Lower lobe of right lung (tissue), 2 donors: Measurements from ENCODE around the gene SERPINB6. TPM values are rescaled to one million over a fixed set of nuclear protein-coding genes. Genes with fewer than 3 reads are reported as not detected.
A peak's percentile ranks its signal among the peaks of the same experiment; 100 is the strongest.

Experiments used
- ATAC-seq, 2 donors: fragments of 200-7000 bp; cut with Tn5 transposase; one replicate each; pipeline ENCODE4 v1.9.1; 2020 to 2022; ENCODE audit warnings: mild to moderate bottlenecking in 2 of 2, moderate library complexity in 2 of 2
- DNase-seq: peaks from one replicate; pipeline ENCODE4 v3.0.0-alpha.2; 2020
- H3K27ac ChIP-seq: fragments of 200-600 bp; one replicate; pipeline ENCODE4 v1.8.0; 2022
- H3K27me3 ChIP-seq: fragments of 200-600 bp; one replicate; pipeline ENCODE4 v1.8.0; 2022; ENCODE audit warnings: low read depth
- H3K36me3 ChIP-seq: fragments of 200-600 bp; one replicate; pipeline ENCODE4 v1.8.0; 2022; ENCODE audit warnings: mild to moderate bottlenecking
- H3K4me1 ChIP-seq: fragments of 200-600 bp; one replicate; pipeline ENCODE4 v1.8.0; 2022
- H3K4me3 ChIP-seq: fragments of 200-600 bp; one replicate; pipeline ENCODE4 v1.8.0; 2022; ENCODE audit warnings: mild to moderate bottlenecking
- H3K9me3 ChIP-seq: fragments of 200-600 bp; one replicate; pipeline ENCODE4 v1.8.0; 2022
- CTCF ChIP-seq: fragments of 200-600 bp; IDR thresholded peaks from one replicate; pipeline ENCODE4 v1.8.0; 2022; ENCODE audit warnings: antibody characterized with exemption, mild to moderate bottlenecking
- intact Hi-C: fragments of 100-400 bp; cut with DNase I; formaldehyde crosslinking; loops from one replicate; pipeline ENCODE4 v1.11.0; 2022
- total RNA-seq: library from RNA; stranded (reverse); fragmentation: NEBNext Ultra II Directional; extraction: Animal tissue kit (Norgen Biotek cat#: 25700); gene quantifications from one replicate; pipeline ENCODE4 v1.2.1, GENCODE V29; 2021
- donor health status: DM: no; HTN: yes; CAD: no; lungs with severe emphysema.

SERPINB6 gene
- total RNA-seq, 1 donor from 2014 or later = 160 TPM

DNA sequence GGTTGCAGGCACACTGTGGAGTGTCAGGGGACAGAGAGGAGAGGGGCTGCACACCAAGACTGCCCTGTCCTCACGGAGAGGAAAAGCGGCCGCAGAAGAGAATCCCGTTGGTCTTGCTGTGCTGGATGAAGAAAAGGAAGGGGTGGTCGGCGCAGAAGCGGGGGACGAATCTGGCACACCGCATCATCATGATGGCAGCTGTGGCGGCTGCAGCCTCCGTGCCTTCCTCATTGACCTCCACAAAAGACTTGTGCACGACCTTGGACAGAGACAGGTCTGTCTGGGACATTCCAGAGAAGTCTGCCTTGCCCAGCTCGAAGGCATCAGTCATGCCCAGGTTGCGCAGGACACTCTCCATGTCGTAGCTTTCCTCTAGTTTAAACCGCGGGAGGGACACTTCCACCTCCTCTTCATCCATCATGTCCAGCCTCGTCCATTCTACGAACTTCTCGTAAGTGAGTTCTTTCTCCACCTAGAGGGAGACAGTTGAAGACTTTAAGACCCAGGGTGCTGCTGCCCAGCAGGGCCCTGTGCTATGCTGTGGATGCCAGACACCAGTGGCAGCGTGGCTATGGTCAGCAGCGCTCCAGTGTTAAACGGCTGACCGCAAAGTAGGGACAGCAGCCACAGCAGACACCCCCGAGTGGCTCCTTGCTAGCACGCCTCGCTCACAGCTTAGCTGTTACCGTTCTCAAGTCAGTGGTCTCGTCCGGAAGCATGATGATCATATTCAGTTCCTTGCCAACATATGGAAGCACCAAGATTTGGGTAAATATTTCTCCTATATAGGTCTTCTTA lies 22.9 kb downstream of the SERPINB6 start:
- Histone ChIP-seq H3K27me3 (no peaks in the 10 kb centered on the region), H3K4me1 (peaks cover 26% of the 10 kb centered on the region), H3K4me3 (no peak overlapping the region), H3K9me3 (no peaks in the 10 kb centered on the region), H3K36me3 (peaks cover 55% of the 10 kb centered on the region), H3K27ac (no peak overlapping the region)
- no peak for TF ChIP-seq CTCF
- DNase-seq (no peak), ATAC-seq (no peak)
- intact Hi-C loops = no loop called here

DNA sequence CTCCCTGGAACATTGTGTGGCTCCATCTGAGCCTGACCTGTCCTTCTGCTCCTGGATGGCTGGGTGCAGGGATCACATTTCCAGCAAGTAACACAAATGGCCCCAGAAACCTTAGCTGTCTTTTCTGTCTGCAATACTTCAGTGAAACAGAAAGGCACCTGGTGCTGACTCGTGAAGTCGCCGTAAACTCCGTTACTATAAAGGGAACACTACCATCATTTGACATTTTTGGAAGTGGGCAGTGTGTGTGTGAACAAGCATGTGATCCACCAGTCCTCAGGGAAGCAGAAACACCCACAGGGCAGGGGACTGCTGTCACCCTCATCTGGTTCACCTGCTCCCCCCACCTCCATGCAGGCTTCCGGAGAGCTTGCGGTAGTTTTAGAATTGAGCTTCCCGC lies 23.9 kb downstream of the SERPINB6 start:
- H3K36me3 ChIP-seq = peaks cover 45% of the 10 kb centered on the region
- TF ChIP-seq CTCF = no peak
- ATAC-seq = no peak

GRCh38 chr6:2945153-2945452 lies 26.3 kb downstream of the SERPINB6 start:
- Histone ChIP-seq H3K27me3 (no peaks in the 10 kb centered on the region), H3K9me3 (no peaks in the 10 kb centered on the region), H3K36me3 (peaks cover 26% of the 10 kb centered on the region), H3K27ac (no peak overlapping the region), H3K4me3 (no peak overlapping the region), H3K4me1 (peaks cover 17% of the 10 kb centered on the region)
- ATAC-seq (no peak), DNase-seq (no peak)
- intact Hi-C loops = no loop called here
- no peak for TF ChIP-seq CTCF

More for the DNA sequence above, 23.9 kb downstream of the SERPINB6 start:
- Histone ChIP-seq H3K27ac (no peak overlapping the region), H3K27me3 (no peaks in the 10 kb centered on the region), H3K4me1 (peaks cover 28% of the 10 kb centered on the region), H3K4me3 (no peak overlapping the region), H3K9me3 (no peaks in the 10 kb centered on the region)
- DNase-seq = no peak
- intact Hi-C loops = no loop called here

DNA sequence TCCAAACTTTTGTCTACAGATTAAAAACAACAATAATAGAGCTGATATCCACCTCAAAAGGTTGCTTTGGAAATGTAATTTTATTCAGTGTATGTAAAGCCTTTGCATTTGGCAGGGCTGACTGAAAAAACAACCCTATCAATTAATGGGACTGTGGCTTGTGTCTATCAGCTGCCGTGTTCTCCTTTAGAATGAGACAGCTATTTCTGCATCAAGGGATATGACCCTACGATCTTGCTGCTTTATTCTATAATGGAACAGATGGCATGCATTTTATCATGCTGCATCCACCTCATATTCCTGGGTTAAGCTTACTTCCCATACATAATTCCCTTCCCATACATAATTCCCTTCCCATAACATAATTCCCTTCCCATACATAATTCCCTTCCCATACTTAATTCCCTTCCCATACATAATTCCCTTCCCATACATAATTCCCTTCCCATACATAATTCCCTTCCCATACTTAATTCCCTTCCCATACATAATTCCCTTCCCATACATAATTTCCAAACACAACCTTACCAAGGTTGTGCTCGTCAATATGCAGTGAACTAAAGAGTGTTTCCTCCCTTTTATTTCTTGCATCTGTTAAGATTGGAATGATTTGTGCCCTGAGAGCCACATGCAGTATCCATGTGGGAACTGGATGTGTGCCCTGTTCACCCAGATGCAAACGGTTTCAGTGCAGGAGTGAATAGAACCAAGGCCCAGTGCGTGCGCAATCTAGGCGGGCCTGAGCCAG lies 26.8 kb downstream of the SERPINB6 start:
- H3K27me3 ChIP-seq = no peaks in the 10 kb centered on the region
- H3K4me3 ChIP-seq = no peak overlapping the region
- TF ChIP-seq CTCF = no peak
- H3K27ac ChIP-seq = no peak overlapping the region
- peaks cover 26% of the 10 kb centered on the region for H3K36me3 ChIP-seq
- H3K9me3 ChIP-seq = no peaks in the 10 kb centered on the region
- ATAC-seq (no peak), DNase-seq (no peak)
- H3K4me1 ChIP-seq = peaks cover 17% of the 10 kb centered on the region
- intact Hi-C loops = no loop called here

GRCh38 chr6:2943564-2943955 lies 27.8 kb downstream of the SERPINB6 start:
- Histone ChIP-seq H3K27me3 (no peaks in the 10 kb centered on the region), H3K9me3 (no peaks in the 10 kb centered on the region), H3K4me3 (no peak overlapping the region), H3K4me1 (peaks cover 17% of the 10 kb centered on the region), H3K27ac (peak overlapping the region; percentile 1), H3K36me3 (peaks cover 18% of the 10 kb centered on the region)
- intact Hi-C loops = no loop called here
- ATAC-seq = no peak
- no peak for DNase-seq
- TF ChIP-seq CTCF = no peak
